SK-N-SH (cell line): ENCODE data around the gene CACNA2D4. TPM values are rescaled to one million over a fixed set of nuclear protein-coding genes. Genes with fewer than 3 reads are reported as not detected.

ENCODE experiments used
- CTCF ChIA-PET: fragments of 300-600, 350-600 bp; formaldehyde crosslinking; extraction: SDS; loops from one replicate; lab custom pipeline; 2021; lab: Yijun Ruan, JAX
- POLR2A ChIA-PET: fragments of 350-600 bp; sonication (Branson Sonifier 250); formaldehyde crosslinking; extraction: SDS; loops from one replicate; lab custom pipeline; 2020; ENCODE audit warnings: antibody characterized with exemption, inconsistent platforms; lab: Yijun Ruan, JAX
- DNase-seq: peaks from one replicate; pipeline ENCODE4 v3.0.0; 2012
- H2AFZ ChIP-seq: fragments of 200-600 bp; sonication (generic); 2 replicates; pipeline ENCODE4 v1.8.1; 2016; ENCODE audit warnings: antibody characterized with exemption, mild to moderate bottlenecking, low read depth
- H3F3A ChIP-seq: fragments of 200-600 bp; sonication (generic); replicated peaks from 2 replicates; pipeline ENCODE3; 2016; ENCODE audit warnings: antibody characterized with exemption, mild to moderate bottlenecking; ENCODE audit not compliant: insufficient read depth
- H3K27ac ChIP-seq, 2 experiments: fragments of 200-500 bp in 1 of 2; fragments of 200-600 bp in 1 of 2; sonication (Bioruptor generic) in 1 of 2; sonication (generic), shearing (Covaris generic) in 1 of 2; 2 replicates each; pipeline versions ENCODE4 v1.5.1 to v1.6.1; 2014 to 2016; ENCODE audit warnings: low read depth in 2 of 2, inconsistent platforms in 1 of 2, low read length in 1 of 2, mild to moderate bottlenecking in 1 of 2, mixed read lengths in 1 of 2
- H3K27me3 ChIP-seq: fragments of 200-600 bp; sonication (generic), shearing (Covaris generic); 2 replicates; pipeline ENCODE4 v1.6.1; 2016; ENCODE audit warnings: mixed run types; ENCODE audit not compliant: insufficient read depth
- H3K36me3 ChIP-seq, 2 experiments: fragments of 200-500 bp in 1 of 2; fragments of 200-600 bp in 1 of 2; sonication (Bioruptor generic) in 1 of 2; sonication (generic) in 1 of 2; replicated peaks in 1 of 2; 2 replicates each; pipeline versions ENCODE3 to v1.5.1; 2014 to 2016; ENCODE audit warnings: low read length in 1 of 2, mild to moderate bottlenecking in 1 of 2; ENCODE audit not compliant: insufficient read depth in 2 of 2, control insufficient read depth in 1 of 2
- H3K4me1 ChIP-seq, 2 experiments: fragments of 200-500 bp in 1 of 2; fragments of 200-600 bp in 1 of 2; sonication (Bioruptor generic) in 1 of 2; sonication (generic), shearing (Covaris generic) in 1 of 2; 2 replicates each; pipeline versions ENCODE4 v1.5.1 to v1.6.1; 2014 to 2016; ENCODE audit warnings: low read depth in 1 of 2, low read length in 1 of 2, mixed run types in 1 of 2; ENCODE audit not compliant: insufficient read depth in 2 of 2, control insufficient read depth in 1 of 2
- H3K4me2 ChIP-seq: fragments of 200-600 bp; sonication (generic), shearing (Covaris generic); 2 replicates; pipeline ENCODE4 v1.6.1; 2017; ENCODE audit warnings: mixed run types
- H3K4me3 ChIP-seq, 2 experiments: fragments of 200-500 bp in 1 of 2; fragments of 200-600 bp in 1 of 2; sonication (Bioruptor generic) in 1 of 2; sonication (generic), shearing (Covaris generic) in 1 of 2; 2 replicates each; pipeline versions ENCODE4 v1.5.1 to v1.8.1; 2014 to 2016; ENCODE audit warnings: low read depth in 2 of 2, inconsistent platforms in 1 of 2, low read length in 1 of 2, mild to moderate bottlenecking in 1 of 2, mixed read lengths in 1 of 2, moderate library complexity in 1 of 2
- H3K79me2 ChIP-seq: fragments of 200-600 bp; sonication (generic); 2 replicates; pipeline ENCODE4 v1.8.1; 2017; ENCODE audit warnings: mild to moderate bottlenecking; ENCODE audit not compliant: insufficient read depth
- H3K9ac ChIP-seq: fragments of 200-600 bp; sonication (generic); 2 replicates; pipeline ENCODE4 v1.6.1; 2017; ENCODE audit warnings: mixed run types
- H3K9me2 ChIP-seq: fragments of 200-600 bp; sonication (generic); 2 replicates; pipeline ENCODE4 v1.6.1; 2017; ENCODE audit warnings: mixed run types
- H3K9me3 ChIP-seq: fragments of 200-600 bp; sonication (generic); 2 replicates; pipeline ENCODE4 v1.6.1; 2017; ENCODE audit warnings: mixed run types, mild to moderate bottlenecking, moderate library complexity
- H4K20me1 ChIP-seq: fragments of 200-600 bp; sonication (generic); 2 replicates; pipeline ENCODE4 v1.6.1; 2017; ENCODE audit warnings: mild to moderate bottlenecking, mixed run types; ENCODE audit not compliant: insufficient read depth
- EZH2phosphoT487 ChIP-seq: fragments of 200-600 bp; sonication (generic); IDR thresholded peaks from 2 replicates; pipeline ENCODE4 v1.6.1; 2017; ENCODE audit warnings: low read depth, mixed run types, mild to moderate bottlenecking, antibody characterized with exemption, moderate library complexity, borderline replicate concordance
- FOSL2 ChIP-seq: IDR thresholded peaks from 2 replicates; pipeline ENCODE4 v1.4.0; 2012; ENCODE audit warnings: low read depth, mild to moderate bottlenecking, moderate library complexity, borderline replicate concordance
- FOXM1 ChIP-seq: IDR thresholded peaks from 2 replicates; pipeline ENCODE4 v1.4.0; 2012; ENCODE audit warnings: low read depth, mild to moderate bottlenecking
- GABPA ChIP-seq: IDR thresholded peaks from 2 replicates; pipeline ENCODE4 v1.4.0; 2012; ENCODE audit warnings: low read depth, mild to moderate bottlenecking
- GATA2 ChIP-seq: sonication (generic); formaldehyde crosslinking; IDR thresholded peaks from 2 replicates; pipeline ENCODE4 v1.5.0; 2020; ENCODE audit warnings: mild to moderate bottlenecking, missing genetic modification reagents
- JUND ChIP-seq: IDR thresholded peaks from 2 replicates; pipeline ENCODE4 v1.4.0; 2012
- MEF2A ChIP-seq: IDR thresholded peaks from 2 replicates; pipeline ENCODE4 v1.4.0; 2012; ENCODE audit warnings: low read depth, borderline replicate concordance
- NFIC ChIP-seq: IDR thresholded peaks from 2 replicates; pipeline ENCODE4 v1.4.0; 2012; ENCODE audit warnings: borderline replicate concordance
- NRF1 ChIP-seq: IDR thresholded peaks from 2 replicates; pipeline ENCODE4 v1.6.1; 2012; ENCODE audit warnings: low read depth, mild to moderate bottlenecking, low read length
- POLR2AphosphoS5 ChIP-seq: IDR thresholded peaks from 2 replicates; pipeline ENCODE4 v1.6.1; 2012; ENCODE audit warnings: low read depth, low read length
- RAD21 ChIP-seq: IDR thresholded peaks from 2 replicates; pipeline ENCODE4 v1.6.1; 2012; ENCODE audit warnings: mild to moderate bottlenecking, low read length
- RCOR1 ChIP-seq: fragments of 150-350 bp; IDR thresholded peaks from 2 replicates; pipeline ENCODE4 v1.6.1; 2017; ENCODE audit warnings: antibody characterized with exemption, low read length
- TEAD4 ChIP-seq: IDR thresholded peaks from 2 replicates; pipeline ENCODE4 v1.4.0; 2012; ENCODE audit warnings: mild to moderate bottlenecking, borderline replicate concordance; ENCODE audit not compliant: insufficient read depth
- YY1 ChIP-seq: IDR thresholded peaks from 2 replicates; pipeline ENCODE4 v1.4.0; 2012; ENCODE audit warnings: low read depth, mild to moderate bottlenecking
- WGBS: methylation state at CpG from one replicate; pipeline ENCODE4 v1.1.6; 2017; ENCODE audit warnings: low lambda C conversion rate; 5-methylcytosine and 5-hydroxymethylcytosine counted together
- polyA plus RNA-seq, 3 experiments: library from polyadenylated mRNA; depleted of rRNA; stranded (reverse); fragments of >200 nt; gene quantifications; 2 replicates each; pipeline ENCODE4 v1.2.3, GENCODE V29; 2012
- TF ChIP-seq, protein P1 (sequence below): fragments of 150-350 bp; IDR thresholded peaks from 2 replicates; pipeline ENCODE4 v1.6.1; 2016; ENCODE audit warnings: mild to moderate bottlenecking, low read depth, low read length
- TF ChIP-seq, protein P2 (sequence below): IDR thresholded peaks from 2 replicates; pipeline ENCODE4; 2012
- TF ChIP-seq, protein P3 (sequence below): fragments of 200-600 bp; sonication (generic); IDR thresholded peaks from 2 replicates; pipeline ENCODE4 v1.6.1; 2017; ENCODE audit warnings: antibody characterized with exemption, mild to moderate bottlenecking, moderate library complexity
- TF ChIP-seq, protein P4 (sequence below): IDR thresholded peaks from 2 replicates; pipeline ENCODE4 v1.4.0; 2012; ENCODE audit warnings: low read depth, borderline replicate concordance
- TF ChIP-seq, protein P5 (sequence below): IDR thresholded peaks from 2 replicates; pipeline ENCODE4 v1.4.0; 2012; ENCODE audit warnings: low read depth, borderline replicate concordance

CACNA2D4 gene
- polyA plus RNA-seq, 1 of the 3 experiments (the other 2 are of a cell fraction), result 0.02 TPM

DNA sequence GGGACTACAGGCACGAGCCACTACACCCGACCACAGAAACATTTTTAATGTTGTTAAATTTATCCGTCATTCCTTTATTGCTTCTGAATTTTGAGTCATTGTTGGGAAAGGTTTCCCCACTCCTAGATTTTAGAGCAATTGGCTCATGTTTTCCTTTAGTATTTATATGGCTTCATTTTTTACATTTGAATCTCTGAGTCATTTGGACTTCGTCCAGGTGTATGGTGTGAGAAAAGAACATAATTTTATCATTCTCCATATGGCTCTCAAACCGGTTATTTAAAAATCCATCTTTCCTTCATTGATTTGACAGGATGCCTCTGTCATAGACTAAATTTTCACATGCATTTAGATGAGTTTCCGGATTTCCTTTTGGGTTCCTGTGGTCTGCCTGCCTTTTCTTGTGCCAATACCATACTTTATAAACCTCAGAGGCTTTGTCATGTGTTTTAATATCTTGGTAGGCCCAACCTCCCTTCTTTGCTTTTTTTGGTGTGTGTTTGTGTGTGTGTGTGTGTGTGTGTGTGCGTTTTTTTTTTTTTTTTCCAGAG is 67.2 kb downstream of the CACNA2D4 start:
- Histone ChIP-seq H3K4me3 (no peak overlapping the region), H3K4me2 (no peak overlapping the region), H3K27me3 (peaks cover 12% of the 10 kb centered on the region; the same call in 1 of the 2 replicates), H4K20me1 (no peaks in the 10 kb centered on the region), H3K27ac (peak overlapping the region in 1 of 2 experiments; percentile 47; a peak in 1 of 4 replicates), H3K9ac (no peak overlapping the region), H3F3A (peaks cover 17% of the 10 kb centered on the region), H3K9me2 (no peaks in the 10 kb centered on the region), H3K9me3 (0 out of 2 replicates have a peak, but pooled peaks cover 3% of the 10 kb centered on the region), H2AFZ (no peak overlapping the region), H3K36me3 (no peaks in the 10 kb centered on the region)
- CTCF ChIA-PET, result no interaction called here
- POLR2A ChIA-PET, result no interaction called here
- 21% methylated on average over 7 of the region's 7 CpGs for WGBS
- DNase-seq, result no peak
- peak; percentile 41; the same call in 1 of the 2 replicates for TF ChIP-seq FOSL2
- TF ChIP-seq NFIC, result peak; percentile 23; the same call in 1 of the 2 replicates
- TF ChIP-seq, protein P1, sequence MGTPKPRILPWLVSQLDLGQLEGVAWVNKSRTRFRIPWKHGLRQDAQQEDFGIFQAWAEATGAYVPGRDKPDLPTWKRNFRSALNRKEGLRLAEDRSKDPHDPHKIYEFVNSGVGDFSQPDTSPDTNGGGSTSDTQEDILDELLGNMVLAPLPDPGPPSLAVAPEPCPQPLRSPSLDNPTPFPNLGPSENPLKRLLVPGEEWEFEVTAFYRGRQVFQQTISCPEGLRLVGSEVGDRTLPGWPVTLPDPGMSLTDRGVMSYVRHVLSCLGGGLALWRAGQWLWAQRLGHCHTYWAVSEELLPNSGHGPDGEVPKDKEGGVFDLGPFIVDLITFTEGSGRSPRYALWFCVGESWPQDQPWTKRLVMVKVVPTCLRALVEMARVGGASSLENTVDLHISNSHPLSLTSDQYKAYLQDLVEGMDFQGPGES, result no peak
- TF ChIP-seq JUND, result peak; percentile 13; the same call in 1 of the 2 replicates
- TF ChIP-seq, protein P2, sequence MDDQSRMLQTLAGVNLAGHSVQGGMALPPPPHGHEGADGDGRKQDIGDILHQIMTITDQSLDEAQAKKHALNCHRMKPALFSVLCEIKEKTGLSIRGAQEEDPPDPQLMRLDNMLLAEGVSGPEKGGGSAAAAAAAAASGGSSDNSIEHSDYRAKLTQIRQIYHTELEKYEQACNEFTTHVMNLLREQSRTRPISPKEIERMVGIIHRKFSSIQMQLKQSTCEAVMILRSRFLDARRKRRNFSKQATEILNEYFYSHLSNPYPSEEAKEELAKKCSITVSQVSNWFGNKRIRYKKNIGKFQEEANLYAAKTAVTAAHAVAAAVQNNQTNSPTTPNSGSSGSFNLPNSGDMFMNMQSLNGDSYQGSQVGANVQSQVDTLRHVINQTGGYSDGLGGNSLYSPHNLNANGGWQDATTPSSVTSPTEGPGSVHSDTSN, result peak; percentile 55
- TF ChIP-seq, all 33 proteins: peak for 4
- H3K79me2 ChIP-seq, result no peaks in the 10 kb centered on the region
- peaks cover 3 to 6% of the 10 kb centered on the region in 2 experiments; a peak in 2 of 4 replicates for H3K4me1 ChIP-seq

DNA sequence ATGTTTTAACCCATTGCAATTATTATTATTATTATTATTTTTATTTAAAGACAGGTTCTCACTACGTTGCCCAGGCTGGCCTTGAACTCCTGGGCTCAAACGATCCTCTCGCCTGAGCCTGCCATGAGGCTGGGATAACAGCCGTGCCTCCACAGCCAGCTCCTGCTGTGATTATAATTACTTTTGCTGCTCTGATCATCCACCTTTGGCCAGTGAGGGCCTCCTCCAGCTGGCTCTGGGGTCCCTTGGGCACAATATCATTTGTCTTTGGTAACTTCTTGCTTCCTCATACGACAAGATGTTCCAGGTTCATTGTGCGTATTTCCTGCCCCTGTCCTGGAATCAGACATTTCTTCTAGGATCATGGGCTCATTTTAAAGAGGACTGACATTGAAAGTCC is 69.7 kb downstream of the CACNA2D4 start:
- ChIA-PET CTCF (interaction anchor here (1.0 kb wide), 1 partner anchor 10 kb away, joined by 5 read pairs; no protein-coding TSS in a partner anchor), POLR2A (no interaction called here)
- no peak for DNase-seq
- H3K36me3 ChIP-seq, result no peaks in the 10 kb centered on the region
- 69% methylated on average over 6 of the region's 6 CpGs for WGBS
- H3K27ac ChIP-seq, result no peak overlapping the region
- H3K27me3 ChIP-seq, result peaks cover 20% of the 10 kb centered on the region
- no peak overlapping the region for H3K9ac ChIP-seq
- H4K20me1 ChIP-seq, result no peaks in the 10 kb centered on the region
- H3F3A ChIP-seq, result peaks cover 17% of the 10 kb centered on the region
- no peaks in the 10 kb centered on the region for H3K9me2 ChIP-seq
- H2AFZ ChIP-seq, result no peak overlapping the region
- H3K79me2 ChIP-seq, result no peaks in the 10 kb centered on the region
- H3K4me1 ChIP-seq, result peaks cover 11 to 15% of the 10 kb centered on the region in 2 experiments; a peak in 2 of 4 replicates
- no peak overlapping the region for H3K4me3 ChIP-seq
- no peaks in the 10 kb centered on the region for H3K9me3 ChIP-seq
- no peak overlapping the region for H3K4me2 ChIP-seq
- TF ChIP-seq GATA2, result no peak
- TF ChIP-seq TEAD4, result no peak
- TF ChIP-seq, protein P1, result no peak
- no peak for TF ChIP-seq EZH2phosphoT487
- no peak for TF ChIP-seq FOXM1
- no peak for TF ChIP-seq MEF2A
- TF ChIP-seq RCOR1, result no peak
- no peak for TF ChIP-seq JUND
- TF ChIP-seq POLR2AphosphoS5, result no peak
- no peak for TF ChIP-seq NRF1
- TF ChIP-seq, protein P3, sequence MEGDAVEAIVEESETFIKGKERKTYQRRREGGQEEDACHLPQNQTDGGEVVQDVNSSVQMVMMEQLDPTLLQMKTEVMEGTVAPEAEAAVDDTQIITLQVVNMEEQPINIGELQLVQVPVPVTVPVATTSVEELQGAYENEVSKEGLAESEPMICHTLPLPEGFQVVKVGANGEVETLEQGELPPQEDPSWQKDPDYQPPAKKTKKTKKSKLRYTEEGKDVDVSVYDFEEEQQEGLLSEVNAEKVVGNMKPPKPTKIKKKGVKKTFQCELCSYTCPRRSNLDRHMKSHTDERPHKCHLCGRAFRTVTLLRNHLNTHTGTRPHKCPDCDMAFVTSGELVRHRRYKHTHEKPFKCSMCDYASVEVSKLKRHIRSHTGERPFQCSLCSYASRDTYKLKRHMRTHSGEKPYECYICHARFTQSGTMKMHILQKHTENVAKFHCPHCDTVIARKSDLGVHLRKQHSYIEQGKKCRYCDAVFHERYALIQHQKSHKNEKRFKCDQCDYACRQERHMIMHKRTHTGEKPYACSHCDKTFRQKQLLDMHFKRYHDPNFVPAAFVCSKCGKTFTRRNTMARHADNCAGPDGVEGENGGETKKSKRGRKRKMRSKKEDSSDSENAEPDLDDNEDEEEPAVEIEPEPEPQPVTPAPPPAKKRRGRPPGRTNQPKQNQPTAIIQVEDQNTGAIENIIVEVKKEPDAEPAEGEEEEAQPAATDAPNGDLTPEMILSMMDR, result no peak
- TF ChIP-seq, protein P4, sequence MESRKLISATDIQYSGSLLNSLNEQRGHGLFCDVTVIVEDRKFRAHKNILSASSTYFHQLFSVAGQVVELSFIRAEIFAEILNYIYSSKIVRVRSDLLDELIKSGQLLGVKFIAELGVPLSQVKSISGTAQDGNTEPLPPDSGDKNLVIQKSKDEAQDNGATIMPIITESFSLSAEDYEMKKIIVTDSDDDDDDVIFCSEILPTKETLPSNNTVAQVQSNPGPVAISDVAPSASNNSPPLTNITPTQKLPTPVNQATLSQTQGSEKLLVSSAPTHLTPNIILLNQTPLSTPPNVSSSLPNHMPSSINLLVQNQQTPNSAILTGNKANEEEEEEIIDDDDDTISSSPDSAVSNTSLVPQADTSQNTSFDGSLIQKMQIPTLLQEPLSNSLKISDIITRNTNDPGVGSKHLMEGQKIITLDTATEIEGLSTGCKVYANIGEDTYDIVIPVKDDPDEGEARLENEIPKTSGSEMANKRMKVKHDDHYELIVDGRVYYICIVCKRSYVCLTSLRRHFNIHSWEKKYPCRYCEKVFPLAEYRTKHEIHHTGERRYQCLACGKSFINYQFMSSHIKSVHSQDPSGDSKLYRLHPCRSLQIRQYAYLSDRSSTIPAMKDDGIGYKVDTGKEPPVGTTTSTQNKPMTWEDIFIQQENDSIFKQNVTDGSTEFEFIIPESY, result no peak
- no peak for TF ChIP-seq RAD21
- TF ChIP-seq, protein P5, sequence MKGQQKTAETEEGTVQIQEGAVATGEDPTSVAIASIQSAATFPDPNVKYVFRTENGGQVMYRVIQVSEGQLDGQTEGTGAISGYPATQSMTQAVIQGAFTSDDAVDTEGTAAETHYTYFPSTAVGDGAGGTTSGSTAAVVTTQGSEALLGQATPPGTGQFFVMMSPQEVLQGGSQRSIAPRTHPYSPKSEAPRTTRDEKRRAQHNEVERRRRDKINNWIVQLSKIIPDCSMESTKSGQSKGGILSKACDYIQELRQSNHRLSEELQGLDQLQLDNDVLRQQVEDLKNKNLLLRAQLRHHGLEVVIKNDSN, result no peak
- TF ChIP-seq YY1, result no peak
- no peak for TF ChIP-seq GABPA
